Spinal cord (tissue), 10 donors: ENCODE measurements around the gene AXDND1. TPM values are rescaled to one million over a fixed set of nuclear protein-coding genes. Genes with fewer than 3 reads are reported as not detected.
A peak's percentile ranks its signal among the peaks of the same experiment; 100 is the strongest.
"Not testable (repeated sequence)": the region's sequence is repeated elsewhere in the genome, so short reads cannot be mapped to it uniquely, and the experiment has no call there.

Experiments
- DNase-seq, 6 donors: peaks; one replicate each; pipeline versions ENCODE4 v3.0.0 to v3.0.0-alpha.2; 2013 to 2015; ENCODE audit warnings: low spot score in 6 of 6, low read depth in 4 of 6
- H3K27ac ChIP-seq: one replicate; pipeline ENCODE4 v1.5.1; 2013; ENCODE audit warnings: low read depth, low read length, control low read depth
- H3K27me3 ChIP-seq: one replicate; pipeline ENCODE4 v1.6.1; 2013; ENCODE audit warnings: low read length; ENCODE audit not compliant: control insufficient read depth, insufficient read depth
- H3K36me3 ChIP-seq: one replicate; pipeline ENCODE4 v1.6.1; 2013; ENCODE audit warnings: low read length; ENCODE audit not compliant: control insufficient read depth, insufficient read depth
- H3K4me1 ChIP-seq: one replicate; pipeline ENCODE4 v1.6.1; 2013; ENCODE audit warnings: low read length; ENCODE audit not compliant: control insufficient read depth, insufficient read depth
- H3K4me3 ChIP-seq: one replicate; pipeline ENCODE4 v1.5.1; 2013; ENCODE audit warnings: low read depth, low read length, control low read depth
- H3K9me3 ChIP-seq: one replicate; pipeline ENCODE4 v1.6.1; 2013; ENCODE audit warnings: low read length; ENCODE audit not compliant: control insufficient read depth, insufficient read depth
- WGBS: methylation state at CpG from one replicate; pipeline ENCODE4 v1.1.5; 2013; ENCODE audit warnings: missing lambda C conversion rate; ENCODE audit not compliant: insufficient coverage; 5-methylcytosine and 5-hydroxymethylcytosine counted together
- polyA plus RNA-seq, 2 donors: library from polyadenylated mRNA; unstranded; fragments of 120-200 nt; gene quantifications; one replicate each; pipeline ENCODE4 v1.2.1, GENCODE V29; 2013; ENCODE audit not compliant: insufficient read length in 2 of 2
- total RNA-seq, 2 donors: library from RNA; depleted of rRNA in 1 of 2; stranded (reverse); fragments of 120-200 nt in 1 of 2; fragments of >200 nt in 1 of 2; gene quantifications; one replicate each; pipeline versions ENCODE4 v1.2.3 to v1.2.4, GENCODE V29; 2013 to 2014
- donor health status: healthy.

The AXDND1 gene
- total and polyA plus RNA-seq, 4 donors = 0.59 to 2.4 (median 0.88) TPM

GRCh38 chr1:179506199-179506598 is 140.4 kb downstream of the AXDND1 start:
- H3K36me3 ChIP-seq = no peaks in the 10 kb centered on the region
- H3K27me3 ChIP-seq = no peaks in the 10 kb centered on the region
- H3K4me3 ChIP-seq = no peak overlapping the region
- H3K4me1 ChIP-seq = no peaks in the 10 kb centered on the region
- 98% methylated on average over 6 of the region's 6 CpGs for WGBS
- no peak overlapping the region for H3K27ac ChIP-seq
- no peak for DNase-seq
- H3K9me3 ChIP-seq = no peaks in the 10 kb centered on the region

GRCh38 chr1:179509384-179509783 is 143.6 kb downstream of the AXDND1 start:
- Histone ChIP-seq H3K27ac (no peak overlapping the region), H3K4me1 (no peaks in the 10 kb centered on the region), H3K27me3 (no peaks in the 10 kb centered on the region), H3K4me3 (no peak overlapping the region), H3K36me3 (no peaks in the 10 kb centered on the region), H3K9me3 (no peaks in the 10 kb centered on the region)
- no peak for DNase-seq
- 0% methylated on average over 1 of the region's 4 CpGs for WGBS

GRCh38 chr1:179510038-179510437 is 144.3 kb downstream of the AXDND1 start:
- Histone ChIP-seq H3K9me3 (no peaks in the 10 kb centered on the region), H3K36me3 (no peaks in the 10 kb centered on the region), H3K27me3 (no peaks in the 10 kb centered on the region), H3K4me1 (no peaks in the 10 kb centered on the region), H3K4me3 (no peak overlapping the region), H3K27ac (no peak overlapping the region)
- DNase-seq = no peak
- 100% methylated on average over 1 of the region's 2 CpGs for WGBS

- 52% methylated on average over 5 of the region's 11 CpGs for WGBS
- Histone ChIP-seq H3K4me1 (no peaks in the 10 kb centered on the region), H3K27me3 (no peaks in the 10 kb centered on the region), H3K4me3 (no peak overlapping the region), H3K36me3 (no peaks in the 10 kb centered on the region), H3K9me3 (no peaks in the 10 kb centered on the region), H3K27ac (no peak overlapping the region)
- no peak for DNase-seq
Measured at GRCh38 chr1:179516976-179517705, 151.4 kb downstream of the AXDND1 start.

- H3K9me3 ChIP-seq, H3K27me3 ChIP-seq, H3K36me3 ChIP-seq, H3K4me3 ChIP-seq, H3K27ac ChIP-seq, H3K4me1 ChIP-seq, DNase-seq: not testable (repeated sequence)
- no CpG with 5 or more reads among the region's 1 CpG for WGBS
Measured at GRCh38 chr1:179518544-179518943, 152.8 kb downstream of the AXDND1 start.

GRCh38 chr1:179529482-179530195 is 163.9 kb downstream of the AXDND1 start:
- no peak for DNase-seq
- Histone ChIP-seq H3K9me3 (no peaks in the 10 kb centered on the region), H3K36me3 (no peaks in the 10 kb centered on the region), H3K4me1 (no peaks in the 10 kb centered on the region), H3K27me3 (no peaks in the 10 kb centered on the region), H3K4me3 (no peak overlapping the region), H3K27ac (no peak overlapping the region)
- 29% methylated on average over 2 of the region's 8 CpGs for WGBS

GRCh38 chr1:179530352-179530751 is 164.6 kb downstream of the AXDND1 start:
- H3K9me3 ChIP-seq = no peaks in the 10 kb centered on the region
- H3K36me3 ChIP-seq = no peaks in the 10 kb centered on the region
- no peaks in the 10 kb centered on the region for H3K4me1 ChIP-seq
- H3K4me3 ChIP-seq = no peak overlapping the region
- no peaks in the 10 kb centered on the region for H3K27me3 ChIP-seq
- WGBS = 80% methylated on average over 1 of the region's 1 CpG
- DNase-seq = no peak
- H3K27ac ChIP-seq = no peak overlapping the region

- no peaks in the 10 kb centered on the region for H3K9me3 ChIP-seq
- H3K27ac ChIP-seq = no peak overlapping the region
- H3K36me3 ChIP-seq = no peaks in the 10 kb centered on the region
- DNase-seq = no peak
- no CpG with 5 or more reads among the region's 2 CpGs for WGBS
- no peaks in the 10 kb centered on the region for H3K4me1 ChIP-seq
- no peaks in the 10 kb centered on the region for H3K27me3 ChIP-seq
- H3K4me3 ChIP-seq = no peak overlapping the region
Measured at GRCh38 chr1:179541774-179542173, 176.0 kb downstream of the AXDND1 start.

- H3K27me3 ChIP-seq = no peaks in the 10 kb centered on the region
- 66% methylated on average over 3 of the region's 3 CpGs for WGBS
- no peak for DNase-seq
- H3K4me3 ChIP-seq = no peak overlapping the region
- H3K27ac ChIP-seq = no peak overlapping the region
- no peaks in the 10 kb centered on the region for H3K4me1 ChIP-seq
- H3K9me3 ChIP-seq = no peaks in the 10 kb centered on the region
- no peaks in the 10 kb centered on the region for H3K36me3 ChIP-seq
Measured at GRCh38 chr1:179545321-179545720, 179.6 kb downstream of the AXDND1 start.

GRCh38 chr1:179547021-179547535 is 181.3 kb downstream of the AXDND1 start:
- no peaks in the 10 kb centered on the region for H3K27me3 ChIP-seq
- no peaks in the 10 kb centered on the region for H3K4me1 ChIP-seq
- peak in 2 of 6 donors; percentile 3 to 10 for DNase-seq
- no peak overlapping the region for H3K27ac ChIP-seq
- no peak overlapping the region for H3K4me3 ChIP-seq
- H3K36me3 ChIP-seq = no peaks in the 10 kb centered on the region
- no peaks in the 10 kb centered on the region for H3K9me3 ChIP-seq
- 33% methylated on average over 1 of the region's 2 CpGs for WGBS
